MM.1S (cell line): ENCODE results near the gene PAQR9.

Experiments
- DNase-seq: peaks from one replicate; pipeline ENCODE4 v3.0.0-alpha.2; 2015
- H2AFZ ChIP-seq: fragments of 300-600 bp; sonication (generic); 2 replicates; pipeline ENCODE4 v1.6.0; 2016; ENCODE audit warnings: antibody characterized with exemption, low read length
- H3F3A ChIP-seq: fragments of 300-600 bp; sonication (generic); 2 replicates; pipeline ENCODE4 v1.6.1; 2016; ENCODE audit warnings: mild to moderate bottlenecking, antibody characterized with exemption, low read length, moderate library complexity, mixed read lengths; ENCODE audit not compliant: insufficient read depth
- H3K27ac ChIP-seq: fragments of 300-600 bp; sonication (generic); 2 replicates; pipeline ENCODE4 v1.5.1; 2016; ENCODE audit warnings: mild to moderate bottlenecking, low read length
- H3K27me3 ChIP-seq: fragments of 300-600 bp; sonication (generic); replicated peaks from 2 replicates; pipeline ENCODE4 v1.6.0; 2016; ENCODE audit warnings: low read length; ENCODE audit not compliant: insufficient read depth
- H3K36me3 ChIP-seq: fragments of 300-600 bp; sonication (generic); replicated peaks from 2 replicates; pipeline ENCODE4 v1.6.1; 2016; ENCODE audit warnings: mild to moderate bottlenecking, low read length, mixed read lengths; ENCODE audit not compliant: insufficient read depth
- H3K4me1 ChIP-seq: fragments of 300-600 bp; sonication (generic); 2 replicates; pipeline ENCODE4 v1.6.1; 2016; ENCODE audit warnings: low read length, mixed read lengths
- H3K4me2 ChIP-seq: fragments of 300-600 bp; sonication (generic); 2 replicates; pipeline ENCODE4 v1.6.0; 2016; ENCODE audit warnings: low read depth, low read length
- H3K4me3 ChIP-seq: fragments of 300-600 bp; sonication (generic); 2 replicates; pipeline ENCODE4 v1.5.1; 2016; ENCODE audit warnings: low read length, mixed read lengths
- H3K79me2 ChIP-seq: fragments of 300-600 bp; sonication (generic); 2 replicates; pipeline ENCODE4 v1.6.1; 2016; ENCODE audit warnings: mixed run types, low read length, mixed read lengths
- H3K9ac ChIP-seq: fragments of 300-600 bp; sonication (generic); 2 replicates; pipeline ENCODE4 v1.6.1; 2016; ENCODE audit warnings: low read length, mixed read lengths
- H3K9me2 ChIP-seq: fragments of 300-600 bp; sonication (generic); replicated peaks from 2 replicates; pipeline ENCODE4 v1.6.1; 2016; ENCODE audit warnings: mild to moderate bottlenecking, low read length, mixed read lengths; ENCODE audit not compliant: insufficient read depth
- H3K9me3 ChIP-seq: fragments of 300-600 bp; sonication (generic); replicated peaks from 2 replicates; pipeline ENCODE4 v1.6.1; 2016; ENCODE audit warnings: mild to moderate bottlenecking, low read length, mixed read lengths; ENCODE audit not compliant: insufficient read depth
- H4K20me1 ChIP-seq: fragments of 300-600 bp; sonication (generic); 2 replicates; pipeline ENCODE4 v1.6.1; 2016; ENCODE audit warnings: mild to moderate bottlenecking, low read length, moderate library complexity, mixed read lengths; ENCODE audit not compliant: insufficient read depth
- CTCF ChIP-seq: fragments of 300-600 bp; sonication (generic); IDR thresholded peaks from 2 replicates; pipeline ENCODE4 v1.5.1; 2016; ENCODE audit warnings: antibody characterized with exemption, low read length, mixed read lengths
- EZH2 ChIP-seq: fragments of 300-600 bp; sonication (generic); optimal IDR thresholded peaks from 2 replicates; pipeline ENCODE3; 2017; ENCODE audit warnings: low read depth, mild to moderate bottlenecking, antibody characterized with exemption, low read length, mixed read lengths
- EZH2phosphoT487 ChIP-seq: fragments of 300-600 bp; sonication (generic); IDR thresholded peaks from 2 replicates; pipeline ENCODE4 v1.6.1; 2018; ENCODE audit warnings: antibody characterized with exemption, low read length

Gene PAQR9

GRCh38 chr3:142958707-142959106 lies 4.8 kb downstream of the PAQR9 start:
- no peak for DNase-seq
- H3K27me3 ChIP-seq = no peaks in the 10 kb centered on the region
- no peaks in the 10 kb centered on the region for H4K20me1 ChIP-seq
- no peaks in the 10 kb centered on the region for H3K36me3 ChIP-seq
- TF ChIP-seq EZH2 = no peak
- TF ChIP-seq EZH2phosphoT487 = no peak
- no peak for TF ChIP-seq CTCF
- no peak overlapping the region for H3K4me3 ChIP-seq
- no peak overlapping the region for H3K4me2 ChIP-seq
- H3K27ac ChIP-seq = no peak overlapping the region
- H3K9me3 ChIP-seq = no peaks in the 10 kb centered on the region
- H2AFZ ChIP-seq = no peak overlapping the region
- H3K4me1 ChIP-seq = no peaks in the 10 kb centered on the region
- H3F3A ChIP-seq = no peaks in the 10 kb centered on the region
- H3K9me2 ChIP-seq = no peaks in the 10 kb centered on the region
- H3K9ac ChIP-seq = no peak overlapping the region
- no peaks in the 10 kb centered on the region for H3K79me2 ChIP-seq

GRCh38 chr3:142953443-142953842 lies 10.0 kb downstream of the PAQR9 start:
- Histone ChIP-seq H4K20me1 (no peaks in the 10 kb centered on the region), H3K9ac (no peak overlapping the region), H3K4me2 (no peak overlapping the region), H3F3A (no peaks in the 10 kb centered on the region), H3K27me3 (no peaks in the 10 kb centered on the region), H3K4me1 (no peaks in the 10 kb centered on the region), H3K4me3 (no peak overlapping the region), H3K9me3 (no peaks in the 10 kb centered on the region), H3K36me3 (no peaks in the 10 kb centered on the region), H3K27ac (no peak overlapping the region), H3K9me2 (no peaks in the 10 kb centered on the region), H3K79me2 (no peaks in the 10 kb centered on the region), H2AFZ (no peak overlapping the region)
- TF ChIP-seq EZH2phosphoT487 (no peak), EZH2 (no peak), CTCF (no peak)
- no peak for DNase-seq

DNA sequence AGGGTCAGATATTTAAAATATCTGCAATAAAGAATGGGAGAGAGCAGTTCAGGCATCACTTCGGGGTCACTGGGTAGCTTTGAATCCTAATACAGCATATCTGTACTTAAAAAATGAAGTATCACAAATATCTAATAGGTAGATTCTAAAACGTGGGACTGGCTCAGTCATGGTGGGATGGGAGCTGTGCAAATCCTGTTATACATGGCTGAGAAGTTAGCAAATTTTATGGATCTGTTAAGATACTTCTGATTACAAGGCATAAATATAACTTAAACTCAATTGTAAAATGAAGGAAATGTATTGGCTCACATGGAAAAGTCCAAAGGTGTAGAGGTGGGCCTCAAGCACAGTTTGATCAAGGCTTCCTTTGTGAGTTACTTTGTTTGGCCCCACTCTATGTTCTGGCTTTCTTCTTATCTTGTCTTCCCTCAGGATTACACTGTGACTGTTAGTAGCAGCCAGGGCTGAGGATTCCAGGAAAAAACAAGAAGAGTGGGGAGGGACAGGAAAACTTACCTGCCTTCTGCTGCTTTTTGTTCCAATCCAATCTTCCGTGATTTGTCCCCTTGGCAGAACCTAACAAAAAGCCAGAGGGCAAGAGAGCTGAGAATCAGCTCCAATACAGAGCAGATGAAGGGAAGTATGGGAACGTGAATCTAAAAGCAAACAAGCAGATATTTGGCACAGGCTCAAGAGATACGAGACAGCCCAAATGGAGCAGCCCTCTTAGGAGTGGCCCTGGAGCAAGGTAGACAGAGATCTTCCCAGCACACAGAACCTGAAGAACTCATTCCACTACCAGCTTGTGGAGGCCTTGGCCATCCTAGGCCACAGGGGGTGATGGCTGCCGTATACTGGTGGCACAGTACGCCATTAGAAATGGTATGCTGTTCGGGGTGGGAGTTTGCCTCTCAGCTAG lies 10.9 kb downstream of the PAQR9 start:
- TF ChIP-seq CTCF (no peak), EZH2 (no peak), EZH2phosphoT487 (no peak)
- Histone ChIP-seq H3K9me2 (no peaks in the 10 kb centered on the region), H4K20me1 (no peaks in the 10 kb centered on the region), H3F3A (no peaks in the 10 kb centered on the region), H3K4me1 (no peaks in the 10 kb centered on the region), H3K36me3 (no peaks in the 10 kb centered on the region), H3K4me3 (no peak overlapping the region), H3K4me2 (no peak overlapping the region), H3K9me3 (no peaks in the 10 kb centered on the region), H2AFZ (no peak overlapping the region), H3K9ac (no peak overlapping the region), H3K27me3 (no peaks in the 10 kb centered on the region), H3K27ac (no peak overlapping the region), H3K79me2 (no peaks in the 10 kb centered on the region)
- DNase-seq = no peak
